Stimulated activated CD4-positive, alpha-beta T cell treated with anti-CD3 and anti-CD28 coated beads, Interleukin-4, amount 100 ng/mL, for 24 hours (primary cell): ENCODE measurements around the gene DOK5.

Source experiments
- DNase-seq: peaks from one replicate; pipeline ENCODE4 v3.0.0-alpha.2; 2020

The DOK5 gene

GRCh38 chr20:54565255-54565654, 89.9 kb downstream of the DOK5 start:
- no peak for DNase-seq

GRCh38 chr20:54566031-54566688, 90.8 kb downstream of the DOK5 start:
- no peak for DNase-seq

- DNase-seq: no peak
These were observed 95.2 kb downstream of the DOK5 start for GRCh38 chr20:54570561-54570960.

- DNase-seq: no peak
These were observed 97.5 kb downstream of the DOK5 start for GRCh38 chr20:54572665-54573435.

DNA sequence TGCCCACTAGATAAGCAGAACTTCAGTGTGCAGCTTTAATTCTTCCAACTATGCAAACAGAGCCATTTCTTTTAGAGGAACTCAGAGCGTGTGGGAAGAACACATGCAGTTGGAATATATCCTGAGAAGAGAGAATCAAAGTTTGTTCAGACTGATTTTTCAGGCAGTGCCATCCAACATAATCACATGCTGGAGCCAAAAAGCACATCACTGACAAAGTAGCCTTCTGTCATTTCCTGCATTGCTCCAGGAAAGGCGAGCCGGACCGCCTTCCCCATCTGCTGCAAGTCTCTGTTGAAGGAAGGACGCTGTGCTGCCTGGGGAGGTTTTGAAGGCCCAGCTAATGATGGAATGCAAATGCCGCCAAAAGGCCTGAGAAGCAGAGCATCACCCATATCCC, 98.4 kb downstream of the DOK5 start:
- DNase-seq: no peak

- no peak for DNase-seq
These were observed 101.1 kb downstream of the DOK5 start for GRCh38 chr20:54576518-54576917.

DNA sequence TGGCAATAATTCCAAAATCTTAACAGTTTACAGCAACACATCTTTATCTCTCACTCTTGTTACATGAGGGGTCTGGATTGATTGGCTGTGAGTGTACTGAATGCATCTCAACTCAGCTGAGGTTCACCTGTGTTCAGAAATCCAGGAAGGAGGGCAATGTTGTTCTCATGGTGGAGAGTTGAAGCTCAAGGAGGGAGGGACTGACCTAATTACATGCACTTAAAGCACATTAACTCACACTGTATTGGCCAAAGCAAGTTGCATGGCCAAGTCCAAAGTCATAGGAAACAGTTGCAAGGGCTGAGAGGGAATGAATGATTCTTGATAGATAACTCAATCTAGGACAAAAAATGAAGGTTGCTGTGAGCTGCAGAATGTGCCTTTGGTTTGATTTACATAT, 102.2 kb downstream of the DOK5 start:
- no peak for DNase-seq

DNA sequence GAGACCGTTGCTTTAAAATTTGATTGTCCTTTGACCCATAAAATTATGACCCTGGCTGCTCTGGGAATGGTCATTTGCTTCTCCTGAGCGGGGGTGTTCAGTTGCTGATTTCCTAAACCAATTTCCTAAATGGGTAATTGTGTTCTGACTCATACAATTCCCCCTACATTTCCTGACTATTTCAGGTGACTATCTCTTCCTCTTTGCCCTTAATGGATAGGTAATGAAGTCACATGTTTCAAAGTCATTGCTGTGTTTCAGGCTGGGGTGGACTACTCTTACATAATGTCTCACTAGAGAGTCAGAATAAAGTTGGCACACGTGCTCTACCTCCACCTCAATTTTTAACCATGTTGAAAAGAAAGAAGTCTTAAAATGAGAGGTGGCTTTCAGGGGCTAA, 109.8 kb downstream of the DOK5 start:
- DNase-seq: no peak

- DNase-seq: no peak
These were observed 112.0 kb downstream of the DOK5 start for GRCh38 chr20:54587408-54587807.

GRCh38 chr20:54589402-54590030, 114.1 kb downstream of the DOK5 start:
- DNase-seq: no peak

DNA sequence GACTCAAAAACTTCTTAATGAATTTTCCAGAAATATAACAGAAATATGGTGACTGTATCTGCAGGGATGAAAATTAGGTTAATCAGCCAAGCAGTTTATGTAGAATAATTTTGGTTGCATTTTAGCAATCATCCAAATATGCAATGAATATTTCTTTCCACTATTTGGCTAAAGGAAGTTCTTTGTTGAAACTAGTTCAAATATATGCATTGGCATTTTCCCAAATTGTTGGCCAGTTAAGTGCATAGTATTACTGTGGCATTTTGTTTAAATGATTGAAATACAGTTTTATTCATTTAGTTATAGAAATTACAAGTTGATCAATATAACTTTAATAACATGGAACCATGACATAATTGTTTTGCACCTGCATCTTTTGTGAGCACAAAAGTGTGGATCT, 115.5 kb downstream of the DOK5 start:
- DNase-seq: no peak

- DNase-seq: no peak
These were observed 121.3 kb downstream of the DOK5 start for GRCh38 chr20:54596651-54597050.

DNA sequence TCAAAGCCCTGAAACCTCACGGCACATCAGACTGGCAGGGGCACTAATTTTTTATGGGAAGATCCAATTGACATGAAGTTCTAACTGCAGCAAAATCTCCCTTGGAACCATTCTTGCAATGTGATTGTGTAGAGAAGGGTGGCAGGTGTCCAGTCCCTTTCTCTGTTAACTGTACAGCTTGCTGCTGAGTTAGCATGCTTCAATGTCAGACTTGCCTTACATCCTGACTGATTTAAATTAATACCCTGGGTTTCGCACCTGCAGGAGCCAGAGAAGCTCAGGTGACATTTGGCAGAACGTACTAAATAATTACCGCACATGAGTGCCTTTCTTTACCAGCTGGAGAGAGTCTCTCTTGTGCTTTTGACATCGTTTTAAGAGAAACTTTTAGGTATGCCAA, 123.0 kb downstream of the DOK5 start:
- DNase-seq: no peak

DNA sequence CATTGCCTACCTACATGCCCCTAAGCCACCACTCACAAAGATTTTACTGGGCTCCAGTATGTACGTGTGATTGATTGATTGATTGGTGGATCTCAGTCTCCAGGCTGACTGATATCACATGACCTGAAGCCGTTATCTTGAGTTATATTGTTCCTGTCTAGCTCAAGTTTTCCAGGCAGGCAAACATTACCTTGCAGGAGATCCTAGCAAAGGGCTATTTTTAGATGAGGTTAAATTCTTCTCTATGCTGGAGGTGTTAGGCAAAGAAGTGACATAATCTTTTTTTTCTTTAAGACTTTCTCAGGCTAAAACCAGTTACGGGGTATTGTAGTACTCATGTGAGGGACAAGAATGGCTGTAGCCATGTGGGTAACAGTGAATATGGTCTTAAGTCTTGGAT, 125.2 kb downstream of the DOK5 start:
- no peak for DNase-seq

GRCh38 chr20:54601831-54602515, 126.6 kb downstream of the DOK5 start:
- no peak for DNase-seq

- no peak for DNase-seq
These were observed 129.9 kb downstream of the DOK5 start for GRCh38 chr20:54605319-54605718.

DNA sequence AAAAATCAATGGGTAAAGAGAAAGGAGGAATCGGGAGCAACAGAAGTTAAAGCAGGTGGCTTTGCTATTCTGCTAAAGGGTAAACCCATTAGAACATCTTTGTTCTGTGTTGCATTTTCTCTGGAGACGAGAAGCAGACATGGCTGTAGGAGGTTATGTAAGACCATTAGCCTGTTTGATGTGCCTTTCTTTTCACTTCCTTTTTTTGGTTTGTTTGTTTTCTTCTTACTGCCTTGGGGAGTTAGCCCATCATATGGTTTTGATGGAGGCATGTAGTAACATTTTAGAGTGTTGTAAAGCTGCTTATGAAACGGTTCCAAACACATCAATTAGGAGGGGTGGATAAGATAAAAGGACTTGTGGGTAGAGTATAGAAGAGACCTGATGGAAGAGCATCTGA, 131.0 kb downstream of the DOK5 start:
- no peak for DNase-seq

GRCh38 chr20:54608039-54608745, 132.8 kb downstream of the DOK5 start:
- DNase-seq: no peak

DNA sequence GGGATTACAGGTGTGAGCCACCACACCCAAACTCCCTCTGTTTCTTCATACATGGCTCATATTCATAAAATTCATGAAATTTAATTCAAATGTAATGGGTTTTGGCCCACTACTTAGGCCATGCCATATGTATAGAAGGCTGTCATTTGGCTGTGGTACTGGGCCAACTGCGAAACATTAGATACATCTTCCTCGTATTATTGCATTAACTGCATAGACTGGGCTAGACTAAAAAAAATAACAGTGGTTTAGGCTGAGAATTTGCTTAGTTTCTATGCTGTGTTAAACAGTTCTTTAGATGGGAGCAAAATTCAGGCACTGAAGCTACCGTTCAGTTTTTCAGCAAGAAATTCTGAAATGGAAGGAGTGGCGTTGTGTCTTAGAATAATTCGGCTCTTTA, 133.6 kb downstream of the DOK5 start:
- no peak for DNase-seq

DNA sequence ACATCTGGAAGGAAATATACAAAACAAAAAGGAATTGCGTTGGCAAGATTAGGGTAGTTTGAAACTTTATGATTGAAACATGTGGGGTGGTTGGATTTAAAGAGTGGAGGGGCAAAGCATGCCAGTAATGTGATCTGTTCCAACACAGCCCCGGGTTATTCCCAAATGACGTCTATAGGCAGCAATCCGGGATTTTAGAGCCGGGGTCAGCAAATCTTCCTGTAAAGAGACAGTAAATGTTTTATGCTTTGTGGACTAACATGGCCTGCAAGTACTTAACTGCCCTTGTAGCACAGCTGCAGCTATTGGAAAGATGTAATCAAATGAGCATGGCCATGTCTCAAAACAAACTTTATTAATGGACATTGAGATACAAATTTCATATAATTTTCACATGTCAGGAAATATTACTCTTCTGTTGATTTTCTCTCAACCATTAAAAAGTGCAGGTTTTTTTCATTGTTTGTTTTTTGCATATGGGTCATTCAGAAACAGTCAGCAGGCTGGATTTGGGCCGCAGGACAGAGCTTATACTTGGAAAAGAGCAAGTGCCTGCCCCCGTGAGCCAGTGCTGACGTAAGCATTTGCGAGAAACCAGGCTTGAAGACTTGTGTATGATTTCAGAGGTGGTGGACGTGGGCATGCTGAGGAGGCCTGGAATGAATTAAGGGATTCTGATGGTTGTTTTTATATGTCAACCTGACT, 136.5 kb downstream of the DOK5 start:
- no peak for DNase-seq

DNA sequence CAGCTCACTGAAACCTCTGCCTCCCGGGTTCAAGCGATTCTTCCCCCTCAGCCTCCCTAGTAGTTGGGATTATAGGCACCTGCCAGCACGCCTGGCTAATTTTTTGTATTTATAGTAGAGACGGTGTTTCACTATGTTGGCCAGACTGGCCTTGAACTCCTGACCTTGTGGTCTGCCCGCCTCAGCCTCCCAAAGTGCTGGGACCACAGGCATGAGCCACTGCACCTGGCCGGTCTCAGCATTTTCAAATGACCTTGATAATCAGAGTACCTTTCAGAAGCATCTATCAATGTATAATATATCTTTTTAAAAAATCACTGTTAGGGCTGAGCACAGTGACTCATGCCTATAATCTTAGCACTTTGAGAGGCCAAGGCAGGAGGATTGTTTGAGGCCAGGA, 143.0 kb downstream of the DOK5 start:
- DNase-seq: no peak

GRCh38 chr20:54619181-54619580, 143.8 kb downstream of the DOK5 start:
- no peak for DNase-seq
